NOMO-1 (cell line): ENCODE measurements around the gene GLO1.

Experiments used
- DNase-seq, 2 experiments: peaks; one replicate each; lab custom pipeline; 2025; ENCODE audit not compliant: unreplicated experiment in 2 of 2; lab: John Stamatoyannopoulos, UW

The GLO1 gene

GRCh38 chr6:38631186-38631783 is 71.7 kb downstream of the GLO1 start:
- DNase-seq: no peak
